Coronary artery (tissue), 2 donors: ENCODE results near the gene EIF2D.

Source experiments
- DNase-seq: peaks from one replicate; pipeline ENCODE4 v3.0.0-alpha.2; 2017; ENCODE audit warnings: low spot score
- H3K27ac ChIP-seq, 2 donors: fragments of 200-600 bp; sonication (generic); one replicate each; pipeline ENCODE4 v1.5.1; 2016 to 2019
- H3K4me3 ChIP-seq: fragments of 200-600 bp; sonication (generic); 2 replicates; pipeline ENCODE4 v1.5.1; 2016; ENCODE audit warnings: mild to moderate bottlenecking, moderate library complexity
- TF ChIP-seq, protein P1 (sequence below): fragments of 200-600 bp; sonication (generic); IDR thresholded peaks from one replicate; pipeline ENCODE4 v1.5.1; 2019; ENCODE audit warnings: antibody characterized with exemption

The EIF2D gene

DNA sequence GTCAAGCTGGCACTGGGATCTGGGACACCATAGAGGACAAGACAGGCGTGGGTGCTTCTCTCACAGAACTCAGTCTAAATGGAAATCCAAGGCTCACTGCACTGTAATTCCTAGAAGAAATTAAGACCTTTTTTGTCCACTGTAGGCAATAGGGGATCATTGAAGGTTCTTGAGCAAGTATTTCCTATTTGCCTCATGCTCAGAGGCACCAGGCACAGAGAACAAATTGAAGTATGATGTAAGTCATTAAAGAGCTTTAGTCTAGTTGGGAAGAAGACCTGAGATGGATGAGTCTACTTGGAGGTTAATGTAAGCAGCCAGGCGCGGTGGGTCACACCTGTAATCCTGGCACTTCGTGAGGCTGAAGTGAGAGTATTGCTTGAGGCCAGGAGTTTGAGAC is 34.6 kb downstream of the EIF2D start:
- H3K4me3 ChIP-seq: no peak overlapping the region
- no peak for DNase-seq
- TF ChIP-seq, protein P1, sequence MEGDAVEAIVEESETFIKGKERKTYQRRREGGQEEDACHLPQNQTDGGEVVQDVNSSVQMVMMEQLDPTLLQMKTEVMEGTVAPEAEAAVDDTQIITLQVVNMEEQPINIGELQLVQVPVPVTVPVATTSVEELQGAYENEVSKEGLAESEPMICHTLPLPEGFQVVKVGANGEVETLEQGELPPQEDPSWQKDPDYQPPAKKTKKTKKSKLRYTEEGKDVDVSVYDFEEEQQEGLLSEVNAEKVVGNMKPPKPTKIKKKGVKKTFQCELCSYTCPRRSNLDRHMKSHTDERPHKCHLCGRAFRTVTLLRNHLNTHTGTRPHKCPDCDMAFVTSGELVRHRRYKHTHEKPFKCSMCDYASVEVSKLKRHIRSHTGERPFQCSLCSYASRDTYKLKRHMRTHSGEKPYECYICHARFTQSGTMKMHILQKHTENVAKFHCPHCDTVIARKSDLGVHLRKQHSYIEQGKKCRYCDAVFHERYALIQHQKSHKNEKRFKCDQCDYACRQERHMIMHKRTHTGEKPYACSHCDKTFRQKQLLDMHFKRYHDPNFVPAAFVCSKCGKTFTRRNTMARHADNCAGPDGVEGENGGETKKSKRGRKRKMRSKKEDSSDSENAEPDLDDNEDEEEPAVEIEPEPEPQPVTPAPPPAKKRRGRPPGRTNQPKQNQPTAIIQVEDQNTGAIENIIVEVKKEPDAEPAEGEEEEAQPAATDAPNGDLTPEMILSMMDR: no peak
- no peak overlapping the region for H3K27ac ChIP-seq

DNA sequence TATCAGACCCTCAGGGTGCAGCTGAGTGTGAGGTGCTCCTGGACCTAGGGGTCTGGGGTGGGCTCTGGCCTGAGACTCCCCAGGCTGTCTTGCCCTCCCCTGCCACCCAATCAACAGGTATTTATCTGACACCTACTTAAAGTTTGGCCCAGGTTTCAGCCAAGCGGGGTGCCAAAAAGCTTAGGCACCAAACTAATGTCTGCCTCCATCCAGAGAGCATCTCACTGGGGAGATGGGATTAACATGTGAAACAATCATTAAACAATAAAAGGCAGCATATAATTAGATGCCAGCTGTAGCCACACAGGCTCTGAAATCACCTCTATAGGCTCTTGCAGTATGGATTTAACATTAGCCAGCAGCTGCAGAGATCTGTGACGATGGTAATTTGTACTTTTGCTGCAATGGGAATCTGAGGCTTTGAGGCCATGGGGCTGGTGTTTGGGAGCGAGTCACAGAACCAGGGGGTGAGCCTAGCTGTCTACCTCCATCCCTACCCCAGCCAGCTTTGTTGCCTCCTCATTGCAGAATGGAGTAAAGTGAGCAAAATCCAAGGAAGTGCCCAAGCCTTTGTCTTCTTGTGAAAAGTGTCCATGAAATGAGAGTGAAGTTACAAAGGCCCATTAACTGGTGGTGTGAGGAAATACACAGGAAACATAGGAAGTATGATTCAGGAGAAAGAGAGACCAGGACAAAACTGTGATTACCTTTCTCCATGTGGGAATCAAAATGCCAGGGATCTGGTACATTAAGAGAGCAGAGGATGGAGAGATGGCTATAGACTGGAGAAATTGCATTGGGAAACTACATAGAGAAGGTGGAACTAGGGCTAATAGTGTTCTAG is 36.1 kb downstream of the EIF2D start:
- DNase-seq: no peak
- TF ChIP-seq, protein P1: no peak
- no peak overlapping the region for H3K4me3 ChIP-seq
- peak overlapping the region; percentile 20 to 78 for H3K27ac ChIP-seq

DNA sequence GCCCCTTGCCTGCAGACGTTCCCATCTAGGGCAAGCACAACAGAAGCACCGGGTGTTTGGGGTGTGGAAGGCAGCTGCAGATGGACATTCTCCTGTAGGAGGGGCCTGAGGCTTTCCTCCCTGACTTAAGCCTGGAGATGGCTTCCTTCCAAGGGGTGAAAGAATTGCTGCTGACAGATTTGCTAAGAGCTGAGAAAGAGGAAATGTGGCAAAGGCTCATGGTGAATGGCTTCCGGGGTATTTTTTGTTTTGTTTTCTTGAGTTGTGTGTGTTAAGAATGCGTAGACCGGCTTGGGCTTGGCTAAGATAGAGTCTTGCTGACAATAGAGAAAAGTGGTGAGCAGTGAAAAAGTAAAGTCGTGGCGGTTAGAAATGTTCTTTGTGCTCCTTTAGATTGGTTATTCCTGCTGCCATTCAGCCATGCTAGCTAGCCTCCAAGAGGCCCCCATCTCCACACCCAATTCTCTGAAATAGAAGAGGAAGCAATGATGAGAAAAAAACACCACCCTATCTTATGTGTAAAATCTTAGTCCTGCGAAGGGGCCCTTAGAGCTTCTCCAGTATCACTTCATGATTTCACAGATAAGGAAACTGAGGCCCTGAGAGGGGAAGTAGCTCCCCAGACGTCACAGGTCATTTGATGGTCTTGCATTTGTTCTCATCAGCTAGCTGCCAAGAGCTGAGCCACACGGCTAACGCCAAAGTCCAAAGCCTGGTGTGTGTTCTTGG is 36.9 kb downstream of the EIF2D start:
- no peak for DNase-seq
- H3K27ac ChIP-seq: peak overlapping the region in 1 of 2 donors; percentile 78
- TF ChIP-seq, protein P1: no peak
- no peak overlapping the region for H3K4me3 ChIP-seq

DNA sequence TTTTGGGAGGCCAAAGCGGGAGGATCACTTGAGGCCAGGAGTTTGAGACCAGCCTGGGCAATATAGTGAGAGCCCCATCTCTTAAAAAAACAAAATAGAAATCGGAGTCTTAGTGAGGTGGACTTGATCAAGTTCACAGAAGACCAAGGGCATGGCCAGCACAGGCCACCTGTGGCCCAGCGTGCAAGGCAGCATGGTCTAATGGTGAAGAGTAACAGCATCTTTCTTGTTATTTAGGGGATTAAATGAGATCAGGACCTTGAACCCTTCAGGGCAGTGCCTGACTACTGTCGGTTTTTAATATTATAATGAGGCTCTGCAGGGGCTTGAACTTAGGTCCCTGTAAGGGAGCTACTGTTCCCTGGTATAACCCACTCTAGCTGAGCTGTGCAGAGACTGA is 38.5 kb downstream of the EIF2D start:
- Histone ChIP-seq H3K4me3 (no peak overlapping the region), H3K27ac (no peak overlapping the region)
- TF ChIP-seq, protein P1: no peak
- no peak for DNase-seq

DNA sequence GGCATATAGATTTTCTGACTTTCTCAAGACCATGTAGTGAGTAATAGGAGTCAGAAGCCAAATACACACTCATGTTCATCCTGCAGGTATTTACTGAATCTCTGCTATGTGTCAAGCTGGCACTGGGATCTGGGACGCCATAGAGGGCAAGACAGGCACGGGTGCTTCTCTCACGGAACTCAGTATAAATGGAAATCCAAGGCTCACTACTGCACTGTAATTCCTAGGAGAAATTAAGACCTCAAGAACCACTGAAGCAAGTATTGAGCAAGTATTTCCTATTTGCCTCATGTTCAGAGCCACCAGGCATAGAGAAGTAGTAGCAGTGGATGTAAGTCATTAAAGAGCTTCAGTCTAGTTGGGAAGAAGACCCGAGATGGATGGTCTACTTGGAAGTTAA is 38.9 kb downstream of the EIF2D start:
- no peak for DNase-seq
- Histone ChIP-seq H3K27ac (no peak overlapping the region), H3K4me3 (no peak overlapping the region)
- TF ChIP-seq, protein P1: no peak

DNA sequence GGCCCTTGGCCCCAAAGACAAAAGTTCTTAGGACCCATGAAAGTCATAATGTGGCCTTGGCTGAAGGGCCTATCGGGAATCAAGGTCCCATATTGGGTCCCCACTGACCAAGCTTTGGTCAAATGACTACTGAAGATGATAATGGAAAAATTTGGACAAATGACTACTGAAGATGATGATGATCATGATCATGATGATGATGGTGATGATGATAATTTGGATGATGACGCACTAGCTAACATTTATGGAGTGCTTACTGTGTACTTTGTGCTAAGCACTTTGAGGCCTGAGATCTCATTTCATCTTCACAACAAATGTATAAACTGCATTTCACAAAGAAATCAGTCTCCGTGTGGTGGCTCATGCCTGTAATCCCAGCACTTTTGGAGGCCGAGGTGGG is 39.4 kb downstream of the EIF2D start:
- DNase-seq: no peak
- H3K4me3 ChIP-seq: no peak overlapping the region
- H3K27ac ChIP-seq: no peak overlapping the region
- TF ChIP-seq, protein P1: no peak
